Forelimb muscle (tissue), 1 donor: Measurements from ENCODE around the gene METTL25B. TPM values are rescaled to one million over a fixed set of nuclear protein-coding genes. Genes with fewer than 3 reads are reported as not detected.
"Not testable (repeated sequence)": the region's sequence is repeated elsewhere in the genome, so short reads cannot be mapped to it uniquely, and the experiment has no call there.

Source experiments
- DNase-seq: peaks from one replicate; pipeline ENCODE4 v3.0.0-alpha.2; 2013; ENCODE audit warnings: low read depth
- polyA plus RNA-seq: library from polyadenylated mRNA; unstranded; fragments of 120-200 nt; gene quantifications from one replicate; pipeline ENCODE4 v1.2.1, GENCODE V29; 2013; ENCODE audit not compliant: insufficient read length

The METTL25B gene
- polyA plus RNA-seq, 1 donor, result 20.7 TPM

GRCh38 chr1:156748670-156749418 lies 20.6 kb downstream of the METTL25B start:
- DNase-seq, result no peak

- no peak for DNase-seq
Measured at GRCh38 chr1:156749419-156750118, 21.3 kb downstream of the METTL25B start.

- no peak for DNase-seq
Measured at GRCh38 chr1:156750191-156750672, 22.0 kb downstream of the METTL25B start.

GRCh38 chr1:156750711-156751450 lies 22.6 kb downstream of the METTL25B start:
- DNase-seq, result no peak

- DNase-seq, result no peak
Measured at GRCh38 chr1:156751451-156751756, 23.1 kb downstream of the METTL25B start, which contains the start of gene HDGF. TSS of gene HDGF (minus strand) at chr1:156751675. CDS start at chr1:156751429, 246 bp downstream.

GRCh38 chr1:156751757-156752481 lies 23.6 kb downstream of the METTL25B start:
- DNase-seq, result peak; percentile 88

- no peak for DNase-seq
Measured at GRCh38 chr1:156752843-156753482, 24.7 kb downstream of the METTL25B start.

- no peak for DNase-seq
Measured at GRCh38 chr1:156754219-156754618, 25.9 kb downstream of the METTL25B start.

GRCh38 chr1:156755527-156755950 lies 27.3 kb downstream of the METTL25B start:
- DNase-seq, result no peak

GRCh38 chr1:156756355-156756754 lies 28.1 kb downstream of the METTL25B start:
- no peak for DNase-seq

GRCh38 chr1:156757572-156758253 lies 29.4 kb downstream of the METTL25B start:
- DNase-seq, result not testable (repeated sequence)

GRCh38 chr1:156760092-156760795 lies 32.0 kb downstream of the METTL25B start:
- DNase-seq, result no peak

- no peak for DNase-seq
Measured at GRCh38 chr1:156760796-156761104, 32.5 kb downstream of the METTL25B start.

GRCh38 chr1:156765136-156765535 lies 36.9 kb downstream of the METTL25B start:
- not testable (repeated sequence) for DNase-seq

- no peak for DNase-seq
Measured at GRCh38 chr1:156765666-156766065, 37.4 kb downstream of the METTL25B start.

GRCh38 chr1:156766298-156767100 lies 38.2 kb downstream of the METTL25B start:
- DNase-seq, result no peak

- peak; percentile 100 for DNase-seq
Measured at GRCh38 chr1:156767101-156767878, 39.0 kb downstream of the METTL25B start, which contains the start of gene PRCC. TSS of gene PRCC (plus strand) at chr1:156767535. CDS start at chr1:156767772, 237 bp downstream.
